OCI-LY1 (cell line): ENCODE data around the gene MLLT3.

Experiments
- CTCF ChIP-seq: fragments of 200-600 bp; sonication (generic), shearing (Covaris generic); IDR thresholded peaks from 2 replicates; pipeline ENCODE4 v1.5.1; 2017; ENCODE audit warnings: mild to moderate bottlenecking, antibody characterized with exemption, low read length, moderate library complexity, mixed read lengths
- EZH2 ChIP-seq: fragments of 200-600 bp; sonication (generic), shearing (Covaris generic); IDR thresholded peaks from 2 replicates; pipeline ENCODE4 v1.8.0; 2017; ENCODE audit warnings: borderline replicate concordance, mixed run types, mild to moderate bottlenecking, antibody characterized with exemption, low read length, moderate library complexity, mixed read lengths

GRCh38 chr9:20551236-20551635 is 71.1 kb downstream of the MLLT3 start:
- TF ChIP-seq CTCF (no peak), EZH2 (no peak)
